NCI-H524 (cell line): Measurements from ENCODE around the gene CBARP.

Experiments
- DNase-seq, 2 experiments: peaks; one replicate each; lab custom pipeline; 2025; lab: John Stamatoyannopoulos, UW

CBARP gene

DNA sequence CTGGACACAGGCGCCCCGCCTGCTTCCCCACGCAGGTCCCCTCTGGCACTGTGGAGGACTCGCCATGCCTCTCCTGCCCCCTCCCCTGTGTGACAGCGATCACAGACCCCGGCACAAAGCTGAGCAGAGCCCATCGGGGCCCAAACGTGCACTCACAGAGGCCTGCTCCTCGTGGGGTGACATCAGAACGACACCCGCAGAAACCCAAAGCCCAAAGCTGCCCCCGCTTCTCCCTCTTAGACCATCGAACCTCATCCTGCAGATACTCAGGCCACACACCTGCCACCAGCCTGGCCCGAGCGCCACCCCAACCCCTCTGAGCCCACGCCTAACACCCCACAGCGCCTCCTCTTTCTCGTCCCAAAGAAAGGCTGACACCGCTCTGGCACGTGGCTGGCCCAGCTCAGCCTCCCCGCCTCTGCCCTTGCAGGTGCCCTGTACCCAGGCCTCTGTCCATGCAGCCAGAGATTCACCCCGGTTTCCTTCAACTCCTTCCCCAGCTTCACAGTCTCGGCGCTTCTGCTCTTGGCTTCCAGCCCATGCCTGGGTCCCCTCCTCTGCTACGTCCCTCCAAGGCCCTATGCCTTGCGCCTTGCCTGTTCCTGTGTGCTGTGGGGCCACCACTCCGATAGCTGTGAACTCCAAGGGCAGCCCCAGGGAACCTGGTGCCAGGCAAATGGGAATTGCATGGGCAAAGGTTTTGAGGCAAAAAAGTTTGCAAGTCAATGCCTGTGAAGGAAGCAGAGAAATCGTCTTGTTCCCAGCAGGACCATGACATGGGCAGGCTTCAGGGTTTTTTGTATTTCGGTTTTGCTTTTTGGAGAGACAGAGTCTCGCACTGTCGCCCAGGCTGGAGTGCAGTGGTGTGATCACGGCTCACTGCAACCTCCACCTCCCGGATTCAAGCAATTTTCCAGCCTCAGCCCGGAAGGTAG is 831 bp upstream of the CBARP start:
- no peak for DNase-seq

DNA sequence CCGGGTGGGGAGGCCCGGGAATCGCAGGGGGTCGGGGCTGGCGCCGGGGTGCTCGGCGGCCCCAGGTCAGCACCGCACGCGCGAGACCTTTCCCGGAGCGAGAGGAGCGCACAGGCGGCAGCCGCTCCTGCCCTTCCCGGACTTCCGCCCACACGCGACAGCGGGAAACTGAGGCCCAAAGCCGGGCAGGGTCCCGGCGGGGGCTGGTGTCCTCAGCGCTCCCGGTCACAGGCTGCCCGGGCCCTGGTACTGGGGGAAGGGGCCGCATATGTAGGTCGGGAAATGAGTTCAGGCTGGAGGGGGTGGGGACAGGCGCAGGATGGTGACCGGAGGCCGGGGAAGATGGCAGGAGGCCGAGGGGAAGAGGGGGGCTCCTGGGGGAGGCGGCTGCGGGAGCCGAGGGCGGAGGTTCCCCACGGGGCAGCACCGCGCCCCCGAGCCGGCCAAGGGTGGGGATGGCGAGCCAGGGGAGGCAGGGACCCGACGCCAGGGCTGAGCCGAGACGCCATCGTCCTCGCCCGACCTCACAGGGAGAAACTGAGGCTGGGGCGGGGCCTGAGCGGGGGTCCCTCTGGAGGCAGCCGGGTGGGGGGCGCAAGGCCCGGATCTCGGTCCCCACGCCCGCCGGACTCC is 662 bp downstream of the CBARP start:
- peak in 1 of 2 experiments; percentile 23 for DNase-seq

DNA sequence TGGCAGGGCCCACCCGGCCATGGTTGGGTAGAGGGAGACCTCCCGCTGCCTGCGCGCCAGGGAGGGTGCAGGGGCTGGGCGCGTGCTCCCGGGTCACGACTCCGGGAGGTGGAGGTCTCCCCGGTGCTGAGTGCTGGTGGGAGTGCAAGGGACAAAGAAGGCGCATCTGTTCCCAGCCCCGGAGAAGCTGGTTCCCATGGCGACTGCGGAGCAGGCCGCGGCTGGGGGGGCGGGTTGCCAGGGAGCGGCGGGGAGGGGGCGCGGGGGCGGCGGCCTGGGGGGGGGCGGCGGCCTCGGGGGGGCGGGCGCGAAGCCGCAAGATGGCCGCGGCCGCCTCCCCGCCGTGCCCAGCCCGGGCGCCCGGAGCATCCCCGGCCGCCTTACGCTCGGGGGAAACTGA is 1.2 kb downstream of the CBARP start:
- DNase-seq = peak; percentile 47 to 80

DNA sequence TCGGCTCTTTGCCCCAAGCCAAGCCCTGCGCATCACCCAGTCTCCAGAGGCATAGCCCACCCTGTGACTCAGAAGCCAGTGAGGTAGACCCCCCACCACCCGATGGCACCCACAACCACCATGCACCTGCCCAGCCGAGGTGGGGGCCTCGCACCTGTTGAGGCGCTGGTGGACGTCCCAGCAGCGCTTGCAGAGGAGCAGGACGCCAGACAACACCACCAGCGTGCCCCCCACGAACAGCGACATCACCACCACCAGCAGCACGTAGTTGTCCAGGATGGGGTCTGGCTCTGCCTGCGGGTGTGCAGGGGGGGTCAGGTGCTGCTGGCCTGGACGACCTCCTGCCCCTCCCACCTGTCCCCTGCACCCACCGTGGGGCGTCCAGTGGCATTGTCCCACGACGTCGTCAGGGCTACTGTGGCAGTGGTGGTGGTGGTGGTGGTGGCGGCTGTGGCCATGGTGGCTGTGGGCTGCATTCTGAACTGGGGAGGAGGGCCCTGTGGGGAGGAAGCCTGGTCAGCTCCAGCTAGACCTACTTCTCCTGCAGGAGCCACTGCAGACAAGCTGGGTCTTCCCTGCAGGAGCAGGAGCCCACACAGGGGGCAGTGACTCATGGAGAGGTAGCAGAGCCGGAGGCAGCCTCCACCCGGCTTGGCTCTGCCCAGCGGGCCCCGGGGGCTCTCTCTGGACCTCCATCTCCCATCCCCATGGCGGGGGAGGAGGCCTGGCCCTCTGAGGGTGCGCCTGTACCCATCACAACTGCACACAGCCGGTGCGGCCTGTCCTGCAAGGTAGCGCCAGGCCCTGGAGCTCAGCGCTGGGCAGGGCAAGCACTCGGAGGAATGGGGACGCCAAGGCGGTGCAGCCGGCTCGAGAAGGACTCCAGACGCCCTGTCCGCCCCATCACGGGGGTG is 1.9 kb downstream of the CBARP start:
- no peak for DNase-seq

DNA sequence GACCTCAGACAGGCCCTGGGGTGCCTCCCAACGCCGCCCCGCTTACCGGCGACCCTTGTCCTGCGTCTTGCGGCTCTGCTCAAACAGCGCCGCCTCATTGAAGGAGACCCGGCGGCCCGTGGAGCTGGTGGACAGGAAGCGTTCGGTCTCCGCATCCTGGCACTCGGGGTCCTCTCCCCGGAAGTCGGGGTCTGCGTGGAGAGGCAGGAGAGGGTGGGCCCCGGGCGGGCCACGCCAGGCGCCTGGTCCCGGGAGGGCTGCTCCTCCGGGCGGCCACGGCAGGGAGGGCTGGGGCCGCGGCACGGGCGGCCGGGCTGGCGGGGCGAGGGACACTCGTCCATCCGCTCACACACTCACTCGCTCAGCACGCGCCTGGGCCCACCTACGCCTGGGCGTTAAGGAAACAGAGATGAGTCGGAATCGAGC is 2.8 kb downstream of the CBARP start:
- DNase-seq = no peak

DNA sequence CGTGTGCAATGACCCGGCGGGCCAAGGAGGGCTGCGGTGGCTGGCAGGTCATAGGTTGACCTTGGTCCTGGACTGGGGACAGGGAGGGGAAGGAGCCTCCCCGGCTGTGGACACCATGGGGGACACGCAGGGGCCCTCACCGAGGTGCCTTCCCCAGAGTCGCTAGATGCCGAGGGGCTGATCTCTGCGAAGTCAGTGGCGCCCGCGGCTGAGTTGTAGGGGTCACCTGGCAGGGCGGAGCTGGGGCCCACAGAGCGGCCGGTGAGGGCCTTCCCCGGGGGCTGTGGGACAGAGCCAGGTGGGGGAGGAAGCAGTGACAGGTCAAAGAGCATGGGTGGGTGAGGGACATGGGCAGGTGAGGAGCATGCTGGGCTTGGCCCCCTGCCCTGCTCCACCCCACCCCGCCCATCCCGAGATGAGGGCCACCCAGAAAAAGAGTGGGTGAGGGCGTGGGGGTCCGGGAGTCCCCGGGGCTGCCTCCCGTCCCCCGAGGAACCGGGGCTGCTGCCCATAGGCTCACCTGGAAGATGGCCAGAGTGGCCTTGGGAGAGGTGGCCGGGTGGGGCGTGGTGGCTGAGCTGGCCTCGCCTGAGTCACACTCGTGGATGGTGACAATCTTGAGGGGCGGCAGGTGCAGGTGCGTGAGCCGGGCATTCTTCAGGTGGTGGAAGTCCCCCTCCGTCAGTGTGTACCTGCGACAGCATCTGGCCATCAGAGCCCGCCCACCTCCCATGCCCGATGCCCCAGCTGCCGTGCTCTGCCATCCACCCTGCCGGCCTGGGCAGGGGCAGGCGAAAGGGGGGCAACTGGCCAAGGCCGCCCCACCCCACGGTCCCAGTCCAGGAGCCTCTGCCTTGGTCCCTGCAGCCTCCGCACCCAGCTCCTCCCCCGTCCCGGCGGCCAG is 3.5 kb downstream of the CBARP start:
- DNase-seq = no peak

DNA sequence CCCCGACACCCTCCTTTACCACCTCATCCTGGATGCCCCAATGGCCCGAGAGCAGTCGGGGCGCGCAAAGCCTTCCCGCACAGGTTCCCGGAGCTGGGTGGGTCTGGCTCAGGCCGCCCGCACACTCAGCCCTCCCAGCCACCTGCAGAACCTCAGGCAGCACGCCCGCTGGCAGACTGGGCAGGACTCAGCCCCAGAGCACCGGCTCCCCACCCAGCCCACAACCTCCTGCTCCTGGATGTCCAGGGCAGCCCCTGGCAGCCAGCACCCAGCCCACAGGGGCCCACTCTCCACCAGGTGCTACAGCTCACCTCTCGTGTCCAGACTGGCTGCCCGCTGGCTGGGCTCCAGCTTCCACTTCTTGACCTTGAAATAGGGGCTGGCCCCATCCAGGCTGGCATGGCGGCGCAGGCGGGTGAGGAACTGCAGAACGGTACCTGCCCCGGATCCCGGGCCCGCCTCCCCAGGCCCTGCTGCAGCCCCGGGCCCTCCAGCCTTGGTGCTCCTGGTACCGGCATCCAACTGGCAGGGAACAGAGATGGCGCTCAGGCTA is 4.6 kb downstream of the CBARP start:
- DNase-seq = no peak

DNA sequence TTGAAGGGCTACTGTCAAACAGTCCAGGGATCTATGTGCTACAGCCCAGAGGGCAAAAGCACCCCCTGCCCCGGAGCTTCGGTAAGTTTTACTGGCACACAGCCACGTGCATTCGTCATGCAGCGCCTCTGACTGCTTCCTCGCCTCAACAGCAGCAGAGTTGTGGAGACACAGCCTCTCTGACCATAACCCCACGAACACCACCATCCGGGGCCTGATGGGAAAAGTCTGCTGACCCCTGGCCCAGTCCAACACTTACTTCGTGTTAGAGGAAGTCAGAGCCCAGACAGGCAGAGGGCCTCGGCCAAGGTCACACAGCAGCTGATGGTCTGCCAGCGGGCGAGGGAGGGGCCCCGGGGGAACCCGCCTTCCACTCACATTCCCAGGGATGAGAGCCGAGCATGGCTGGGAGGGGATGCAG is 5.1 kb downstream of the CBARP start:
- no peak for DNase-seq

DNA sequence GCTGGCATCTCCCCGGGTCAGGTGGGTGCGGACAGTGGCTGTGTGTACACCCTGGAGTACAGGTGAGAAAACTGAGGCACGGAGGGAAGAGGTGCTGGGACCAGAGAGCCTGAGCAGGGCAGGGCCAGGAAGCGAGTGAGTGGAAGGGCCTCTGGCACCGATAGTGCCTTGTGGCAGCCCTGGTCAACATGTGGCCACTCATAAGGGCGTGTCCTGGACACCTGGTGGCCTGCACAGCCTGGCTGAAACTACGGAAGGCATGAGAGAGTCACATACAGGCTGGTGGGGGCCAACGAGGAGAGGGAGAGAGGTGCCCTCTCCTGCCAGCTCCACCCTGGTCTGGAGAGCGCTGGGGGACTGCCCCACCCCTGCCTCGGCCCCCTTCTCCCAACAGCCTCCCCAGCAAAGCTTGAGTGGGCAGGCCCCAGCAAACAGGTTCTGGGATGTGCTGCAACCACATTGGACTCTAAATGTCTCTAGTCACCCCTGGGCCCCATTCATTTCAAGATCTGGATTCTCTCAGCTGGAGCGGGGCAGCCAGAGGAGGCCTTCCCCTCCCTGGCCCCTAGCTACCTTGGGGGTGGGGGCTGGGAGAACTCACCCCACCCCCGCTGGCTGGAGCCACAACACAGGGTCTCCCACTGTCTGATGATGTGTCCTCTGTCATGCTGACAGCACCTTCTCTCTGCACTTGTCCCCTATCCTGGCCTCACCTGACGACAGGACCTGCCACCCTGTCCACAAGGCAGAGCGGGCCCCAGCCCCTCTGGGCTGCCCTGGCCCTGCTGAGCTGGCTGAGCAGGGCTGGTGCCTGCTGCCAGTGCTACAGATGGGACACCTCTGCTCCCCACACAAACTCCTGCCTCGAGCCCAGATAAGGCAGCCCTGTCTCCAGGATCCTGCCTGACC is 5.8 kb downstream of the CBARP start:
- no peak for DNase-seq

DNA sequence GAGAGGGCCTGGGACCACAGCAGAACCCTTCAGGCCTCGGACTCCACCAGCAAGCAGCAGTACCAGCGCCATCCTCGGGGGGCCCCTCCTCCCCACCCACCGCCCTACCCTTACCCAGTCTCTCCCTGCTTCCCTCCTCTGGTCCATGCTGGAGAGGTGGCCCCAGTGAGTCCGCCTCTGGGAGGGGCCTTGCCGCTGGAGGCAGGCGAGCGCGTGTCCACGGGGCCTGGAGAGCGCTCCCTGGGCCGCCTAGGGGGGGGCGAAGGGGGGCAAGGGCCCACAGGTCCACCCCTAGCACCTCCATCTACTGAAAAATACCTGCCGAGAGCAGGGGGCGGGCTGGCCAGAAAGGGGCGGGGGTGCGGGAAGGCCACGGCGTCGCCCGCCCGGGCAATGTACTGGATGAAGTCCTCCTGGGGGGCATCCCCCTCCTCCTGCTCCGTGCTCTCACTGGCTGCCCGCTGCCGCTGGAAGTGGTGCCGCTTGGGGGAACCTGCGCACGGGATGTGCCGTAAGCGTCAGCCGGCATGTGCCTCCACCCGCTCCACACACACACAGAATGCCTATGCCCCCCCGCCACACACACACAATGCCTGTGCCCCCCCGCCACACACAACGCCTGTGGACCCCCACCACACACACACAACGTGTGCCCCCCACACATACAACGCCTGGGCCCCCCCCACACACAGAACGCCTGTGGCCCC is 6.9 kb downstream of the CBARP start:
- DNase-seq = no peak

DNA sequence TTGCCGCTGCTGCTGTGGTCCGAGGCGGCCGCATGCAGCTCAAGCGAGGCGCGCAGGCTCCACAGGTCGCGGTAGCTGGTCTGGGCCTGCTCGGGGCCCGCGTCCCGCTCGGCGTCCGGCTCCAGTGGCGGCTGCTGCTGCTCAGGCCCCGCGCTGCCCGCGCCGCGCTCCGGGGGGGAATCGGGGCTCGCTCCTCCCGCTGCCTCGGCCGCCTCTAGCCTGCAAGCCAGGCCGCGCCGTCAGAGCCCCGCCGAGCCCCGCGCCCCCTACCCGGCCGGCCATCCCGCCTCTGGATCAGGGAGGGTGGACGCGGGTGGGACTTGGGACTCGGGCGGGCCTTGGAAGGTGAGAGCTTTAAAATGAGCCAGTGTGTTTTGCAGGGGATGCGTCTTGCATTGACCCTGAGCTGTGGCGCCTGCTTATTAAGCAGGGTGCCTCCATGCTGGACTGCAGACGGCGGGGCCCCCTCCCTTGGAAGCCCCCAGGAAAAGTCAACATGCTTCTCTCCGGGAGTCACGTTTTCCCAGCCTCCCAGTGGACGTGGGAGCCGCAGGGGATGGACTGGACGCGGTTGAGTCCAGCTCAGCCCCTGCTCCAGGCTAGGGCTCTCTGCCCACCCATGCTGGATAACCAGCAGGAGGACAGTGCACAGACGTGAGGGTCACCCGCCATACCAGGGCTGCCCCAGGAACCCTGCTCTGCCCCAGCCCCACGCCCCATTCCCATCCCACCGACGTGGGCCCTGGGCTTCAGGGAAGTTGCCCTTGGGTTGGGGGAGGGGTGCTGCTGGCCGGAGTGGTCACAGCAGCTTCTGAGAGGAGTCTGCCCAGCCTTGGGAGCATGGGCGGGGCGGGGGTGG is 7.7 kb downstream of the CBARP start:
- DNase-seq = no peak

DNA sequence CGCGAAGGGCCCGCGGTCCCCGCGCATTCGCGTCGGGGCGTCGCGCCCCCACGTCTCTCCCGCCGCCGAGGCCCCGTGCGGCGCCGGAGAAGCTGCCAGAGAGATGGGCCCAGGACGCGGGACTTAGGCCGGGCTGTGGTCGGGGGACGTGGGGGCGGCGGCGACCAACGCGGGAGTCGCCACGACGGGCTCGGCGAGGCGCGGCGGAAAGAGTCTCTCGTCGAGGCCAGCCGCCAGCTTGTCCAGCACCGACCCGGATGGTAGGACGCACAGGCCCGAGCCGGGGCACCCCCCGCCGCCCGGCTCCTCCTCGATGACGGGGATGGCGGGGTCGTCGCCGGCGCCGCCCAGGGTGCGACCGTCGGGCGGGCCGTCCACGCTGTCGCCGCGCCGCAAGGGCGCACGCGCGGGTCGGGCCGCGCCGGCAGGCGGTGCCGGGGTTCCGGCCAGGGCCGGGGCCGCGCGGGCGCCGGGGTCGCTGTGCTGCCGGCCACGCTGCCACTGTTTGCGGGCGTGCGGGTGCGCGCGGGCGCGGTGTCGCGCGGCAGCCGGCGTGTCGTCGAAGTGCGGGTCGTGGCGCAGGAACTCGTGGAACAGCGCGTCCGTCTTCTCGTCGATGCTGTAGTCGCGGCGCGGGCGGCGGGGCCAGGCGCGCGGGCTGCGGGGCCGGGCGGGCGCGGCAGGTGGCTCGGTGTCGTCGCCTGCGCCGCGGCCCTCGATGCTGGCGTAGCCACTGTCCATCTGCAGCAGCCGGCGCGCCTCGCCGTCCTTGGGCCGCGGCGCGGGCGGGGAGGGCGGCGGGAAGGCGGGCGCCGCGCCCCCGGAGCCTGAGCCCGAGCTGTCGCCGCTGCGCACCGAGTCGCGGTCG is 8.5 kb downstream of the CBARP start:
- no peak for DNase-seq

DNA sequence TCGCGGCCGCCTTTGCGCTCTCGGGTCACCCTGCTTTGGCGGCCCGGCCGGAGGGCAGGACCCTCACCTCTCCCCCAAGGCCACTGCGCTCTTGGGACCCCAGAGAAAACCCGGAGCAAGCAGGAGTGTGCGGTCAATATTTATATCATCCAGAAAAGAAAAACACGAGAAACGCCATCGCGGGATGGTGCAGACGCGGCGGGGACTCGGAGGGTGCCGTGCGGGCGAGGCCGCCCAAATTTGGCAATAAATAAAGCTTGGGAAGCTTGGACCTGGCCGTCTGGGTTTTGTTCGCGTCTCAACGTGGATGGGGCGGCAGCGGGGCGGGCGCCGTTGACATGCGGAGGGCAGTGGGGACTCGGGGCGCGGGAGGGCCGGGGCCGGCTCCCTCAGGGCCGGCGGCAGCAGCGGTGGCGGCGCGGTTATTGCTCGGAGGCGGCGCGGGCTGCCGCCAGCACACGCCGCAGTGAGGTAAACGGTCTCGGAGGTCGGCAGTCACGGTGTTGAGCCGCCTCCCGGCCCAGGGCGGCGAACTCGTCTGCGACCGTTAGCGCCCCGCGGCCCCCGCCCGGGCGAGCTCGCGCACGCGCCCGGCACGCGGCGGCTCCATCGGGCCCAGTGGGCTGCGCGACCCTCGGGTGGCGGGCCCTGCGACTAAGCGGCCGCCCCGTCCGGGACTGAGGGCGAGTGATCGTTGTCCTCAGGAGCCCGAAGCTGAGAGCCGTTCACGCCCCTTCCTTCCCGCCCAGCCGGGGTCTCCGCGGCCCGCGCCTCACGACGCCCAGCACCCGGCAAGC is 9.4 kb downstream of the CBARP start:
- DNase-seq = no peak

DNA sequence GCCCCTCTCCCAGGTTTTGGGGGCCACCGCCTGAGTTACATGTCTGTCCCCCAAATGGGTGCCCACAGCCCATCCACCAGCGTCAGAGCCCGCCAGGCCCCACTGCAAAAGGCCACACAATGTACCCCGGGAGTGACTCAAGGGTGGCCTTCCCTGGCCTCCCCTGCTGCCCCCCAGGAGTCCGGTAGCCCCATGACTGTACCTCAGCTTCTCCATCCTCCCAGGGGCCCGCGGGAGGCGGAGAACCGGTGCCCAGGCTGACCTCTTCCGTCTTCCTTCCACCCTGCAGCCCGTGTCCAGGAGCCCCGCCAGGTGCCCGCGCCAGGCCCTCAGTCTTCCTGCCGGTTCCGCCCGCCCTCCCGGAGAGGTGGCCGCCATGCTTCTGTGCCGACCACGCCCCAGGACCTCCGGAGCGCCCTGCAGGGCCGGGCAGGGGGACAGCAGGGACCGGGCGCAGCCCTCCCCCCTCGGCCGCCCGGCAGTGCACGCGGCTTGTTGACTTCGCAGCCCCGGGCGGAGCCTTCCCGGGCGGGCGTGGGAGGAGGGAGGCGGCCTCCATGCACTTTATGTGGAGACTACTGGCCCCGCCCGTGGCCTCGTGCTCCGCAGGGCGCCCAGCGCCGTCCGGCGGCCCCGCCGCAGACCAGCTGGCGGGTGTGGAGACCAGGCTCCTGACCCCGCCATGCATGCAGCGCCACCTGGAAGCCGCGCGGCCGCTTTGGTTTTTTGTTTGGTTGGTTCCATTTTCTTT is 10.3 kb downstream of the CBARP start:
- no peak for DNase-seq

DNA sequence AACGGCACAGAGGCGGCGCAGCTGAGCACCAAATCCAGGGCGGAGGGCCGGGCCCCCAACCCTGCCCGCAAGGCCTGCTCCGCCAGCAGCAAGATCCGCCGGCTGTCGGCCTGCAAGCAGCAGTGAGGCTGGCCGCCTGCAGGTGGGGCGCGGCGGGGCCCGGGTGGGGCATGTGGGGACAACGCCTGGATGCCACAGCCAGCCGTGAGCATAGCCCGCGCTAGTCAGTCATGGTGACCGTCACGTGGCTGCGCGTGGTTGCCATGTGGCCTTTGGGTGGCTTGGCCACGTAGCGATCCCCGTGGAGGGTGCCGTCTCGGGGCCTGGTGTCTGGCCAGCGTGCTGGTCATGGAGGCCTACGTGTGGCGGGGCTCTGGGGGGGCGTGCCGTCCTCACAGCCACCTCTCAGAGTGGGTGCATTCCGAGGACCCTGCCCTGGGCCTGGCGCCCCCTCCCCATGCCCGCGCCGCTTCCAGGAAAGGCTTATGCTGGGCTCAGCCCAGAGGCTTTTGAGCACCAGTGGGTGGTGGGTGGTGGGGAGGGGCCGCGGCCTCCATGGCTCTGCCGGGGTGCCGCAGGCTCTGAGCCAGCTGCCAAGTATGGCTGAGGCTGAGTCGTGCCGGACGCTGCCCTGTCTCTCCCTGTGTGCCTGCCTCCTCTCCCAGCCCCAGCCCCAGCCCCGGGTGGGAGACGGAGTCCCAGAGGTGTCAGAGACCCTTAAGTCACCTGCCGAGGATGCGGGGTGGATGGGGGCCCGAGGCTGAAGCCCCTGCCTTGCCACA is 11.1 kb downstream of the CBARP start:
- DNase-seq = no peak
